K562 (cell line): ENCODE measurements around the gene SEMA5A. TPM values are rescaled to one million over a fixed set of nuclear protein-coding genes. Genes with fewer than 3 reads are reported as not detected.

ENCODE experiments used
- ATAC-seq: fragments of 200-7000 bp; cut with Tn5 transposase; 3 replicates; pipeline ENCODE4 v1.9.1; 2020; ENCODE audit warnings: moderate library complexity
- BruUV-seq: library from RNA; stranded (reverse); fragments of 400-500 nt; replicated peaks from 2 replicates; lab custom pipeline; 2021; lab: Mats Ljungman, UMichigan
- CTCF ChIA-PET: fragments of 300-600 bp; formaldehyde crosslinking; extraction: SDS; loops from one replicate; lab custom pipeline; 2021; ENCODE audit warnings: low intra/inter-chr PET ratio; lab: Yijun Ruan, JAX
- POLR2A ChIA-PET: fragments of 300-600, 350-650 bp; sonication (Branson Sonifier 250); formaldehyde crosslinking; extraction: SDS; loops from one replicate; lab custom pipeline; 2021; ENCODE audit warnings: antibody characterized with exemption, inconsistent platforms; lab: Yijun Ruan, JAX
- DNase-seq, 4 experiments: peaks; one replicate each; pipeline versions ENCODE4 v3.0.0 to v3.0.0-alpha.2; 2011 to 2018; ENCODE audit warnings: low spot score in 3 of 4, mixed read lengths in 3 of 4; ENCODE audit errors: extremely low read depth in 1 of 4
- FAIRE-seq: peaks from 2 replicates; lab custom pipeline; 2011; peaks lifted over from hg19 to GRCh38; lab: Jason Lieb, UNC
- H2AFZ ChIP-seq: 2 replicates; pipeline ENCODE4 v1.6.0; 2011; ENCODE audit warnings: low read depth, low read length, control low read depth, inconsistent platforms
- H3K27ac ChIP-seq: fragments of 200-600 bp; 3 replicates; pipeline ENCODE4 v1.8.0; 2011; ENCODE audit warnings: low read depth, mild to moderate bottlenecking, control low read depth, inconsistent platforms, low read length, moderate library complexity, mixed read lengths; ENCODE audit errors: extremely low read depth
- H3K27me3 ChIP-seq, 2 experiments: fragments of 300-600 bp in 1 of 2; 2 replicates in 1 of 2; 3 replicates in 1 of 2; pipeline versions ENCODE4 v1.6.0 to v1.8.0; 2011; ENCODE audit warnings: inconsistent platforms in 2 of 2, low read length in 2 of 2, mild to moderate bottlenecking in 1 of 2, mixed read lengths in 1 of 2, moderate library complexity in 1 of 2; ENCODE audit not compliant: control insufficient read depth in 2 of 2, insufficient read depth in 2 of 2
- H3K36me3 ChIP-seq: fragments of 300-600 bp; 3 replicates; pipeline ENCODE4 v1.8.0; 2011; ENCODE audit warnings: mild to moderate bottlenecking, low read length, inconsistent platforms; ENCODE audit not compliant: control insufficient read depth, insufficient read depth
- H3K4me1 ChIP-seq, 2 experiments: fragments of 200-600 bp in 1 of 2; replicated peaks in 1 of 2; 2 replicates in 1 of 2; 3 replicates in 1 of 2; pipeline versions ENCODE4 v1.5.1 to v1.8.0; 2011; ENCODE audit warnings: inconsistent platforms in 2 of 2, low read length in 2 of 2, mild to moderate bottlenecking in 1 of 2, mixed read lengths in 1 of 2, moderate library complexity in 1 of 2; ENCODE audit not compliant: control insufficient read depth in 2 of 2, insufficient read depth in 2 of 2
- H3K4me2 ChIP-seq: 2 replicates; pipeline ENCODE4 v1.6.1; 2011; ENCODE audit warnings: low read length, control low read depth, inconsistent platforms, mixed read lengths; ENCODE audit not compliant: insufficient read depth
- H3K4me3 ChIP-seq: fragments of 200-600 bp; sonication (generic), shearing (Covaris generic); 2 replicates; pipeline ENCODE4 v1.5.1; 2016; ENCODE audit warnings: control low read depth, inconsistent platforms
- H3K79me2 ChIP-seq: fragments of 200-600 bp; 3 replicates; pipeline ENCODE4 v1.8.0; 2011; ENCODE audit warnings: low read length, inconsistent platforms; ENCODE audit not compliant: control insufficient read depth, insufficient read depth
- H3K9ac ChIP-seq, 2 experiments: 2 replicates each; pipeline versions ENCODE4 v1.6.0 to v1.6.1; 2011; ENCODE audit warnings: low read depth in 2 of 2, low read length in 2 of 2, control low read depth in 1 of 2, inconsistent platforms in 1 of 2, mild to moderate bottlenecking in 1 of 2, mixed read lengths in 1 of 2; ENCODE audit not compliant: insufficient read depth in 1 of 2
- H3K9me1 ChIP-seq: one replicate; pipeline ENCODE4 v1.6.0; 2011; ENCODE audit warnings: inconsistent platforms, mild to moderate bottlenecking, low read length, moderate library complexity; ENCODE audit not compliant: control insufficient read depth, insufficient read depth
- H3K9me3 ChIP-seq: replicated peaks from 2 replicates; pipeline ENCODE4 v1.5.1; 2011; ENCODE audit warnings: low read depth, low read length, inconsistent platforms; ENCODE audit not compliant: control insufficient read depth, insufficient read depth
- H4K20me1 ChIP-seq: replicated peaks from 2 replicates; pipeline ENCODE4 v1.6.1; 2011; ENCODE audit warnings: low read length, inconsistent platforms, mixed read lengths; ENCODE audit not compliant: control insufficient read depth, insufficient read depth
- NFE2L1 ChIP-seq: fragments of 450-650 bp; IDR thresholded peaks from 2 replicates; pipeline ENCODE4 v1.6.1; 2016; ENCODE audit warnings: missing genetic modification characterization, low read depth, mild to moderate bottlenecking, missing compliant biosample characterization, moderate library complexity, borderline replicate concordance
- ZNF354B ChIP-seq: fragments of 250-450 bp; sonication (Bioruptor Pico); IDR thresholded peaks from 2 replicates; pipeline ENCODE4 v1.4.0; 2020
- ZNF586 ChIP-seq: fragments of 450-650 bp; formaldehyde crosslinking; conservative IDR thresholded peaks from 2 replicates; pipeline ENCODE4 v1.4.0; 2020; ENCODE audit warnings: mild to moderate bottlenecking, moderate library complexity
- ZNF764 ChIP-seq: fragments of 250-450 bp; sonication (Bioruptor Pico); IDR thresholded peaks from 2 replicates; pipeline ENCODE4 v1.4.0; 2020; ENCODE audit warnings: low read depth, mild to moderate bottlenecking, moderate library complexity
- in situ Hi-C: fragments of 300-500 bp; cut with MboI; formaldehyde crosslinking; loops from 4 replicates; pipeline ENCODE4 v1.15.0; 2018; ENCODE audit warnings: inconsistent platforms, mixed read lengths
- intact Hi-C: fragments of 100-400 bp; cut with micrococcal nuclease; formaldehyde crosslinking; loops from 2 replicates; pipeline ENCODE4 v1.14.2; 2022
- polyA plus RNA-seq, 8 experiments: library from polyadenylated mRNA; depleted of rRNA in 4 of 8; stranded (reverse) in 5 of 8; unstranded in 3 of 8; fragments of >200 nt; fragmentation: Nextera tagmentation in 2 of 8; fragmentation: Illumina TruSeq in 1 of 8; extraction: Ambion mirVana in 2 of 8; extraction: Trizol in 1 of 8; gene quantifications; 2 replicates each; pipeline versions ENCODE4 v1.2.1 to v1.2.3, GENCODE V29; 2011 to 2014; ENCODE audit warnings: inconsistent platforms in 1 of 8, missing spikeins in 1 of 8
- total RNA-seq, 7 experiments: library from RNA; depleted of rRNA in 6 of 7; stranded (reverse); fragments of >200 nt in 6 of 7; fragmentation: Illumina TruSeq in 2 of 7; extraction: Trizol in 2 of 7; gene quantifications; 2 replicates each; pipeline versions ENCODE4 v1.2.1 to v1.2.3, GENCODE V29; 2011 to 2021; ENCODE audit warnings: low replicate concordance in 1 of 7
- TF ChIP-seq, protein P1 (sequence below): fragments of 450-650 bp; IDR thresholded peaks from 2 replicates; pipeline ENCODE4 v1.7.0; 2016; ENCODE audit warnings: borderline replicate concordance
- TF ChIP-seq, protein P2 (sequence below): sonication (generic); formaldehyde crosslinking; IDR thresholded peaks from 2 replicates; pipeline ENCODE4 v1.9.0; 2022; ENCODE audit warnings: mild to moderate bottlenecking, missing genetic modification reagents

Gene SEMA5A
- total and polyA plus RNA-seq, 9 of the 15 experiments (the other 6 are each of a cell fraction or from before 2014, with no cell fraction given): 0.02 TPM; not detected in 8

GRCh38 chr5:9139344-9139743 is 406.5 kb downstream of the SEMA5A start:
- intact Hi-C loops: no loop called here
- H3K9ac ChIP-seq: no peak overlapping the region
- no peak for ATAC-seq
- no peaks in the 10 kb centered on the region for H3K36me3 ChIP-seq
- no peak overlapping the region for H3K4me2 ChIP-seq
- POLR2A ChIA-PET: no interaction called here
- TF ChIP-seq, protein P1, sequence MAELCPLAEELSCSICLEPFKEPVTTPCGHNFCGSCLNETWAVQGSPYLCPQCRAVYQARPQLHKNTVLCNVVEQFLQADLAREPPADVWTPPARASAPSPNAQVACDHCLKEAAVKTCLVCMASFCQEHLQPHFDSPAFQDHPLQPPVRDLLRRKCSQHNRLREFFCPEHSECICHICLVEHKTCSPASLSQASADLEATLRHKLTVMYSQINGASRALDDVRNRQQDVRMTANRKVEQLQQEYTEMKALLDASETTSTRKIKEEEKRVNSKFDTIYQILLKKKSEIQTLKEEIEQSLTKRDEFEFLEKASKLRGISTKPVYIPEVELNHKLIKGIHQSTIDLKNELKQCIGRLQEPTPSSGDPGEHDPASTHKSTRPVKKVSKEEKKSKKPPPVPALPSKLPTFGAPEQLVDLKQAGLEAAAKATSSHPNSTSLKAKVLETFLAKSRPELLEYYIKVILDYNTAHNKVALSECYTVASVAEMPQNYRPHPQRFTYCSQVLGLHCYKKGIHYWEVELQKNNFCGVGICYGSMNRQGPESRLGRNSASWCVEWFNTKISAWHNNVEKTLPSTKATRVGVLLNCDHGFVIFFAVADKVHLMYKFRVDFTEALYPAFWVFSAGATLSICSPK: no peak
- no peak for TF ChIP-seq ZNF764
- TF ChIP-seq ZNF586: no peak
- no peak for TF ChIP-seq ZNF354B (CRISPR knock-in tag)
- TF ChIP-seq, protein P2, sequence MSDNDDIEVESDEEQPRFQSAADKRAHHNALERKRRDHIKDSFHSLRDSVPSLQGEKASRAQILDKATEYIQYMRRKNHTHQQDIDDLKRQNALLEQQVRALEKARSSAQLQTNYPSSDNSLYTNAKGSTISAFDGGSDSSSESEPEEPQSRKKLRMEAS (CRISPR knock-in tag): no peak
- no peak for TF ChIP-seq NFE2L1 (tag)
- TF ChIP-seq, all 486 proteins: peak for 0
- no peak overlapping the region for H3K27ac ChIP-seq
- no peaks in the 10 kb centered on the region for H3K9me1 ChIP-seq
- no peaks in the 10 kb centered on the region for H4K20me1 ChIP-seq
- H3K27me3 ChIP-seq: no peaks in the 10 kb centered on the region
- H3K4me1 ChIP-seq: no peaks in the 10 kb centered on the region
- in situ Hi-C loops: no loop called here
- H3K9me3 ChIP-seq: no peaks in the 10 kb centered on the region; the same call in 1 of the 2 replicates
- BruUV-seq: no TSS peak
- DNase-seq: no peak
- no peak for FAIRE-seq
- no peak overlapping the region for H3K4me3 ChIP-seq
- no peak overlapping the region for H2AFZ ChIP-seq
- CTCF ChIA-PET: no interaction called here
- H3K79me2 ChIP-seq: no peaks in the 10 kb centered on the region
